Skeletal muscle satellite cell (primary cell): ENCODE data around the gene SEMA6C.
"Not testable (repeated sequence)": the region's sequence is repeated elsewhere in the genome, so short reads cannot be mapped to it uniquely, and the experiment has no call there.

Source experiments
- H3K27me3 ChIP-seq: 2 replicates; pipeline ENCODE4 v1.7.0; 2013; ENCODE audit warnings: low read length; ENCODE audit not compliant: control insufficient read depth, insufficient read depth
- H3K36me3 ChIP-seq: 2 replicates; pipeline ENCODE4 v1.7.0; 2013; ENCODE audit warnings: mild to moderate bottlenecking, control low read depth, low read length; ENCODE audit not compliant: insufficient read depth
- H3K4me1 ChIP-seq: 2 replicates; pipeline ENCODE4 v1.7.0; 2013; ENCODE audit warnings: low read length; ENCODE audit not compliant: control insufficient read depth, insufficient read depth
- H3K4me2 ChIP-seq: 2 replicates; pipeline ENCODE4 v1.7.0; 2013; ENCODE audit warnings: mild to moderate bottlenecking, low read length
- H3K4me3 ChIP-seq: 2 replicates; pipeline ENCODE4 v1.7.0; 2013; ENCODE audit warnings: low read length
- H3K9ac ChIP-seq: 2 replicates; pipeline ENCODE4 v1.7.0; 2013; ENCODE audit warnings: mild to moderate bottlenecking, low read depth, low read length, moderate library complexity
- H3K9me3 ChIP-seq: replicated peaks from 2 replicates; pipeline ENCODE4 v1.7.0; 2013; ENCODE audit warnings: mild to moderate bottlenecking, control low read depth, low read length

SEMA6C gene

DNA sequence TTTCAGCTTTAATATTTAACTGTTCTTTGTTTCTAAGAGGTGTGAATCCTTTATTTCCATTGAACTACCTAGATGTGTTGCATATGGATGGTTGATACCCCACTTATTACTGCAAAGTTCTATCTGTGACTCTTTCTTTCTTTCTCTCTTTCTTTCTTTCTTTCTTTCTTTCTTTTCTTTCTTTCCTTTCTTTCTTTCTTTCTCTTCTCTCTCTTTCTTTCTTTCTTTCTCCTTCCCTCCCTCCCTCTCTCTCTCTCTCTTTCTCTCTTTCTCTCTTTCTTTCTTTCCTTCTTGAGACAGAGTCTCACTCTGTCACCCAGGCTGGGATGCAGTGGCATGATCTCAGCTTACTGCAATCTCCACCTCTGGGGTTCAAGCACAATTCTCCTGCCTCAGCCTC is 41.8 kb downstream of the SEMA6C start:
- Histone ChIP-seq H3K36me3 (no peaks in the 10 kb centered on the region), H3K9ac (no peak overlapping the region), H3K4me3 (no peak overlapping the region), H3K27me3 (no peaks in the 10 kb centered on the region), H3K4me2 (no peak overlapping the region), H3K9me3 (no peaks in the 10 kb centered on the region), H3K4me1 (peaks cover 9% of the 10 kb centered on the region)

DNA sequence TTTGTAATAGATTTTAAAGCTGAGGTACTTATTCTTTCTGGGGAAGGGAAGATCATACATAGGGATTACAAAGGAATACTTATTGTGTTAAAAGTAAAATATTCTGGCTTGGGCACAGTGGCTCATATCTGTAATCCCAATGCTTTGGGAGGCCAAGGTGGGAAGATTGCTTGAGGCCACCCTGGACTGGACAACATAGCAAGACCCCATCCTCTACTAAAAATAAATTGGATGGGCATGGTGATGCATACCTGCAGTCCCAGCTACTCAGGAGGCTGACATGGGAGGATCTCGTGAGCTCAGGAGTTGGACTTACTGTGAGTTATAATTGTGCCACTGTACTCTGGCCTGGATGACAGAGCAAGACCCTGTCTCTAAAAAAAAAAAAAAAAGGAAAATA is 48.3 kb downstream of the SEMA6C start:
- Histone ChIP-seq H3K9ac (no peak overlapping the region), H3K9me3 (no peaks in the 10 kb centered on the region), H3K4me1 (peaks cover 10% of the 10 kb centered on the region), H3K4me2 (no peak overlapping the region), H3K27me3 (no peaks in the 10 kb centered on the region), H3K36me3 (no peaks in the 10 kb centered on the region), H3K4me3 (no peak overlapping the region)

DNA sequence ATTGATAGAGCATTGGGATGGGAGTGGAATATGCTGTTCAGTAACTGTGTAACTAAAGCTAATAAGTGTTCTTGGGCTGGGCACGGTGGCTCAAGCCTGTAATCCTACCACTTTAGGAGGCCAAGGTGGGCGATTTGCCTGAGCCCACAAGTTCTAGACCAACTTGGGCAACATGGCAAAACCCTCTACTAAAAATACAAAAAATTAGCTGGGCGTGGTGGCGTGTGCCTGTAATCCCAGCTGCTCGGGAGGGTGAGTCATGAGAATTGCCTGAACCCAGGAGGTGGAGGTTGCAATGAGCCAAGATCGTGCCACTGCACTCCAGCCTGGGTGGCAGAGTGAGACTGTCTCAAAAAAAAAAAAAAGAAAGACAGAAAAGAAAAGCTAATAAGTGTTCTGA is 49.0 kb downstream of the SEMA6C start:
- H3K4me2 ChIP-seq: peak overlapping the region; percentile 37
- H3K36me3 ChIP-seq, H3K9me3 ChIP-seq, H3K4me3 ChIP-seq, H3K4me1 ChIP-seq, H3K27me3 ChIP-seq, H3K9ac ChIP-seq: not testable (repeated sequence)

DNA sequence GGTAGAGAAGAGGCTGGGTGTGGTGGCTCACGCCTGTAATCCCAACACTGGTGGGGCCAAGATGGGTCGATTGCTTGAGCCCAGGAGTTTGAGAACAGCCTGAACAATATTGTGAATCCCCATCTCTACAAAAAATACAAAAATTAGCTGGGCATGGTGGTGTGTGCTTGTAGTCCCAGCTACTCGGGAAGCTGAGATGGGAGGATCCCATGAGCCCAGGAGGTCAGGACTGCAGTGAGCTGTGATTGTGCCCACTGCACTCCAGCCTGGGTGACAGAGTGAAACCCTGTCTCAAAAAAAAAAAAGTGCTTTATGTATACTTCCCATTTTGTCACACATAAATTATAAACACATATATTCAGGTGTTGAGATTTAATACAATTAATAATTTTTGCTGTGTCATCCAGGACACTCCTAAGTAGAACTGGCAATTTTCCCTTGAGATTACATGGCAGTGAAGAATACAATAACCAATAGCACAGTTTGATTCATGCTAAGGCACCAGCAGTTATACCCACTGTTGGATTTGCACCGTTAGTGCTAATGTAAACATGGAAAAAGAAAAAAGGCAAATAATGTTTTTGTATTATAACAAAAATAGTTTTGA is 60.4 kb downstream of the SEMA6C start:
- Histone ChIP-seq H3K9ac (no peak overlapping the region), H3K4me2 (no peak overlapping the region), H3K9me3 (no peaks in the 10 kb centered on the region), H3K4me1 (no peaks in the 10 kb centered on the region), H3K27me3 (no peaks in the 10 kb centered on the region), H3K36me3 (no peaks in the 10 kb centered on the region), H3K4me3 (no peak overlapping the region)
